GM18517 (cell line): ENCODE results near the gene ESR1.
A peak's percentile ranks its signal among the peaks of the same experiment; 100 is the strongest.

ENCODE experiments used
- ATAC-seq: cut with Tn5 transposase; IDR thresholded peaks from one replicate; pipeline ENCODE4 v1.9.1; 2021; ENCODE audit warnings: mild to moderate bottlenecking, moderate library complexity; ENCODE audit not compliant: unreplicated experiment

The ESR1 gene

GRCh38 chr6:151807513-151808370, at the start of gene ESR1:
Gene ESR1 (plus strand): TSS chr6:151807682. CDS start chr6:151807913, 231 bp downstream.
- no peak for ATAC-seq

- no peak for ATAC-seq
Observed at GRCh38 chr6:151760486-151760885, 47.0 kb upstream of the ESR1 start.

DNA sequence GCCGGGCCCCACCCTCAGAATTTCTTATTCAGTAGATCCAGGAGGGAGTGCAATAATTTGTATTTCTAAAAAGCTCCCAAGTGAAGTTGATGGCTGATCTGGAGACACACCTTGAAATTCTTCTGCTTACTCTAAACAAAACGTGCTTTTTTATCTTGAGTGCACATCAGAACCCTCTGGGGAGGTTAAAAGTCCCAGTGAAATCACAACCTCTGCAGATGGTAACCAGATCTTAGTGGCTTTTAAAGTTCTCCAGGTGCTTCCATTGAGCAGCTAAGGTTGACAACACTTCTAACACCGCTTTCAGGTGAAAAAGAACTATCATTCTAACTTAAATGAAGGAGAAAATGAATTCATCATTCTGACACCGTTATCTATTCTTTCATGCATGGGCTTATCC, 45.6 kb upstream of the ESR1 start:
- no peak for ATAC-seq

- no peak for ATAC-seq
Observed at GRCh38 chr6:151762817-151763216, 44.7 kb upstream of the ESR1 start.

GRCh38 chr6:151763303-151763702, 44.2 kb upstream of the ESR1 start:
- ATAC-seq, result no peak

DNA sequence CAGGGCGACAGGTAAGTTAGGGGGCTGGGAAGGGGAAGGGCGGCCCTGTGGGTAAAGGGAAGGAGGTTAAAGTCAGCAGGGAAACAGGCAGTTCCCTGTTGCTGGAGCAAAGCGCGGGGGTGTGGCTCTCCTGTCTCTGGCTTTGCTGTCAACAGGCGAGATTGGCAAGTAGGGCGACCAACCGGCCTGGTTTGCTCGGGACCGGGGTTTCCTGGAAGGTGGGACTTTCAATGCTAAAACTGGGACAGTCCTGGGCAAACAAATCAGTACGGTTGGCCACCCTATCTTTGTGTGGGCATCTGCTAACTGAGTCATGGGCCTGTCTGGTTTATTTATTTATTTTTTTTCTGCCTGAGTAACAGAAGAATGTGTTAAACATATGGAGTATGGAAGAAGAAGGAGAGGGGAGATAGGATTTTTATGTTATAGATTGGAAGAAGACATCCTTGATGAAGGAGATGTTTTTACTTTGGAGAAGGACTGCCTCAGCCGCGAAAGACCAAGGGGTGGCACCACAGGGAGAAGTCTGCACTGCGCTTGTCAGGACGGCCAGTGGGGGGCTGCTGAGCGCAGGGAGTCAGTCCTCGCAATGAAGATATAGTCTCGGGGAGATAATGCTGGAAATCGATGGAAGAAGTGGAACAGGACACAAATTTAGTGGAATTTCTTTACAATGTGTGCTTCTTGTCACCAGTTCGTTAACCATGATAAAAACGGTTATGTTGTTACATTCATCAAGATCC, 43.4 kb upstream of the ESR1 start:
- ATAC-seq, result peak; percentile 67

DNA sequence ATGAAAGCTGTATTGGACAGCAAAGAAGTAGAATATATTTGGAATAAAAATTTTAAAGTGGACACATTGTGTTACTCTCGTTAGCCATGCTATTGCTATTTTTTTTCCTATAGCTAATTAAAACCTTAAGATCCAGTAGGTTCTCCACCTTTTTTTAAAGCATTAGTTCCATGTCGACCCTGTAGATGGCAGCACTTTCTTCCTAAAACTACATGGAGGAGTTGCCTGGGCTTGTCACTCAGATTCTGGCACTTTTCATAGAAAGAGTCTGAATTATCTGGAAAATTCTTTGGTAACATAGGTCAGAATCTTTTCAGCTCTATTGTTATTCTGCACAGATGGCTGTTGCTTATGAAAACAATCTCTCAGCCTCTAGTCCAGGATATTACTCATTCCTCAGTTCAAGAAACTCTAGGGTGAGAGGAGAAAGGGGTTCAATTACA, 42.0 kb upstream of the ESR1 start:
- ATAC-seq, result peak; percentile 66

DNA sequence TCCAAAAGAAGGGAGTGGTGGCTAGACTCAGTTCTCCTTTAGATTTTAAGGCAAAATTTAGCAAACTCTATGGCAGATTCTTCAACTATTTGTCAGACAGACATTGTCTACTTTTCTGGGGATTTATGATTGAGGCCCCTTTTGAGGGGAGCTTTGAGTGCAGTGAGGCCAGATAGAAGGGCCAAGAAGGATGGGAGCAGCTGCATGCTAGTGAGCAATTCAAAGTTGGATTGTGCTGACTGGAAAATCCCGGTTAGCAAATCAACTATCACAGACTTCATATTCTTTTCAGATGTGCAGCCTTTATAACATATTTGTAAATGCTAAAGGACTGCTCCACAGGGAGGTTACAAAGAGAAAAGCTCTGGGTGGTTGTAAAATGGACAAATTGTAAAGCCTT, 35.0 kb upstream of the ESR1 start:
- no peak for ATAC-seq

DNA sequence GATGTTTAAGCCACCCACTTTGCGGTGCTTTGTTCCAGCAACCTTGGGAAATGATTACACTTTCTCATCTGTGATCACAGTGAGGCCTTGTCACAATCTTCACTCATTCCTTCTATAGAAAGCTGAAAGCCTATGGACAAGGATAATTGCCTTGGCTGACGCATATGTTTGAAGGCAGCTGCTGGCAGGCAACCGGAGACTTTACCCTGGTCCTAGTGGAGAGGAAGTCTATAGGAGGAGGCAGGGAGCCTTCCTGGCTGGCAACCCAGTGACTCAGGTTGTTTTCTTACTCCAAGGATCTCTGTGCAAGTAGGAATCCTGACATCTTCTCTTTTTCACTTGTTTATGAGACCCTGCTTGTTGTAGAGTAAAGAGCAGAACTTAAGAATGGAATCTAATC, 34.1 kb upstream of the ESR1 start:
- no peak for ATAC-seq

GRCh38 chr6:151782560-151782959, 24.9 kb upstream of the ESR1 start:
- ATAC-seq, result no peak

- no peak for ATAC-seq
Observed at GRCh38 chr6:151783692-151784091, 23.8 kb upstream of the ESR1 start.

DNA sequence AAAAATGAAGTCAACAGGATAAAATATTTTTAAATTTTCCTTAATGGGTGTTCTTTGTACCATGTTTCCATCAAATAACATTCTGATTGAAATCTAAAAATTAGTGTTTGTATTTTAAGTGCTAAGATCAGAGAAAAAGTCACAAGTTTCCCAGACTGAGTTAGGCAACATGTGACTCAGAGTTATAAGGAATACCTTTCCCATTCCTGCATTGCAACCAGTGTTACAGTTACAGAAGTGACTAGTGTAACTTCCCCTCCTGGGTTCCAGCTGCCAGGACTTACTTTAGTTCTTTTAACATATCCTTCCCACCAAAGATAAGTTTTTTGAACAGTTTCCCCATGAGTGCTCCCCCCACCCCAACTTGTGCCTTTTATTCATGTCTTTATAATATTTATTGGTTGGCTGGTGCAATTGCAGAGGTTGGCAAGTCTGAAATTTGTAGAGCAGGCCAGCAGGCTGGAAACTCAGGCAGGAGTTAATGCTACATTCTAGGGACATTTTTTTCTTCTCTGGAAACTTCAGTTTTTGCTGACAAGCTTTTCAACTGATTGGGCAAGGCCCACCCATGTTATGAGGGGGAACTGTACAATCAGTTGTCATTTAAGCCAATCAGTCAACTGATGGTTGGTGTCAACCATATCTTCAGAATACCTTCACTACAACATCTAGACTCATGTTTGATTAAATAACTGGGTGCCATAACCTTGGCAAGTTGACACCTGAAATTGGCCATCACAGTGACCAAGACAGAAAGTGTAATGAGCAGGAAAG, 22.9 kb upstream of the ESR1 start:
- no peak for ATAC-seq

- no peak for ATAC-seq
Observed at GRCh38 chr6:151796842-151797530, 10.5 kb upstream of the ESR1 start.

DNA sequence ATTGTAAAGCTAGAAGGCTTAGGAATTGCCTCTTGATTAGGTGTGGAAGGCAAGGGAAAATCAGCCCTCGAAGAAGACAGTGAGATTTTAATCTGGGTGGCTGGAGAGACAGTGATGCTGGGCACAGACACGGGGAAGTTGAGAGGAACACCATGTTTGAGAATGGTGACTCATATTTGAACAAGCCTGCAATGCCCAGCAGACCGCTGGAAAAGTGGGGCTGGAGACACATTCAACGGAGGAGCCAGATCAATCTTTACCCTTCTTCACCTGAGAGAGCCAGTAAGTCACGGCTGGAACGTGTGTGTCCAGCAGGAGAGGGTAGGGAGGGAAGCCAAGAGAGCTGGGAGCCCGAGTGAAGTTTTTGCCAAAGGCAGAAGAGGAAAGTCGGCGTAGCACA, 3.7 kb upstream of the ESR1 start:
- ATAC-seq, result no peak

DNA sequence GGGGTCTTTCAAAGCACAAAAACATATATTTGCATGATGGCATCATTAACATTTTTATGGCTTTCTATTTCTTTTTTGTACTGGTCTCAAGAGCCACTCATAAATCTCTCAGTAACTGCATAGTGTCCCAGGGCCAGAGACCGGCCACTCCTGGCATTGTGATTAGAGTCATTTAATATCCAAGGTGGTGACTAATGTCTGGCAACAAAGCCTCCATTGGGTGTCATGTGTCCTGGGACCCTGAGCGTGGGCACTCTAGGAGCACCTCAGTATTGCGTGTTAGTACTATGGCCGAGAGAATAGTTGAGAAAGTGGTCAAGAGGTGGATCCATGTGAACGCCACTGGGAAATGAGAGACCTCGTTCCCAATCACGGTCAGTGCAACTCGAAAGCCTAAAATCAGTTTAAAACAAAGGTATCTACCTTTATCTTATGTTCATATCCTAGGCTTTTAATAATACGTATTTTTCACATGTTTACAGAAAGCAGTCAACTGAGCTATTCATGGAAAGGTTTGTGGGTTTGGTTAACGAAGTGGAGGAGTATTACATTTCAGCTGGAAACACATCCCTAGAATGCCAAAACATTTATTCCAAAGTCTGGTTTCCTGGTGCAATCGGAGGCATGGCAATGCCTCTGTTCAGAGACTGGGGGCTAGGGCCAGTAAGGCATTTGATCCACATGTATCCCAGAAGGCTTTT, 2.7 kb upstream of the ESR1 start:
- no peak for ATAC-seq

GRCh38 chr6:151805286-151805840, 2.1 kb upstream of the ESR1 start:
- ATAC-seq, result no peak

DNA sequence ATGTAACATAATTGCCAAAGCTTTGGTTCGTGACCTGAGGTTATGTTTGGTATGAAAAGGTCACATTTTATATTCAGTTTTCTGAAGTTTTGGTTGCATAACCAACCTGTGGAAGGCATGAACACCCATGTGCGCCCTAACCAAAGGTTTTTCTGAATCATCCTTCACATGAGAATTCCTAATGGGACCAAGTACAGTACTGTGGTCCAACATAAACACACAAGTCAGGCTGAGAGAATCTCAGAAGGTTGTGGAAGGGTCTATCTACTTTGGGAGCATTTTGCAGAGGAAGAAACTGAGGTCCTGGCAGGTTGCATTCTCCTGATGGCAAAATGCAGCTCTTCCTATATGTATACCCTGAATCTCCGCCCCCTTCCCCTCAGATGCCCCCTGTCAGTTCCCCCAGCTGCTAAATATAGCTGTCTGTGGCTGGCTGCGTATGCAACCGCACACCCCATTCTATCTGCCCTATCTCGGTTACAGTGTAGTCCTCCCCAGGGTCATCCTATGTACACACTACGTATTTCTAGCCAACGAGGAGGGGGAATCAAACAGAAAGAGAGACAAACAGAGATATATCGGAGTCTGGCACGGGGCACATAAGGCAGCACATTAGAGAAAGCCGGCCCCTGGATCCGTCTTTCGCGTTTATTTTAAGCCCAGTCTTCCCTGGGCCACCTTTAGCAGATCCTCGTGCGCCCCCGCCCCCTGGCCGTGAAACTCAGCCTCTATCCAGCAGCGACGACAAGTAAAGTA, 547 bp upstream of the ESR1 start:
- no peak for ATAC-seq

DNA sequence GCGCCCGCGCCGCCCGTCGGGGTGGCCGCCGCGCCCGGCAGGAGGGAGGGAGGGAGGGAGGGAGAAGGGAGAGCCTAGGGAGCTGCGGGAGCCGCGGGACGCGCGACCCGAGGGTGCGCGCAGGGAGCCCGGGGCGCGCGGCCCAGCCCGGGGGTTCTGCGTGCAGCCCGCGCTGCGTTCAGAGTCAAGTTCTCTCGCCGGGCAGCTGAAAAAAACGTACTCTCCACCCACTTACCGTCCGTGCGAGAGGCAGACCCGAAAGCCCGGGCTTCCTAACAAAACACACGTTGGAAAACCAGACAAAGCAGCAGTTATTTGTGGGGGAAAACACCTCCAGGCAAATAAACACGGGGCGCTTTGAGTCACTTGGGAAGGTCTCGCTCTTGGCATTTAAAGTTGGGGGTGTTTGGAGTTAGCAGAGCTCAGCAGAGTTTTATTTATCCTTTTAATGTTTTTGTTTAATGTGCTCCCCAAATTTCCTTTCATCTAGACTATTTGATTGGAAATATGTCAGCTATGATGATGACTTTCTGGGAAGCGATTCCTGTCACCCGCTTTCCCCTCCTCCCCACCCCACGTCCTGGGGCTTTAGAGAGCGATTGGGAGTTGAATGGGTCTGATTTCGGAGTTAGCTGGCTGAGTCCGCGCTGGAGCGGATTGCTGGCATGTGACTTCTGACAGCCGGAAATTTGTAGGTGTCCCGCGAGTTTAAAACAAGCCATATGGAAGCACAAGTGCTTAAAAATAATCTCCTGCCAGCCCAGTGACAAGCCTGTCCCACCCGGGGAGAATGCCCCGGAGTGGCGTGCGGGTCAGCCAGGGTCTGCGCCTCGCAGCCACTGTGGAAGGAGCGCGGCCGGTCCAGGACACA, 1.1 kb downstream of the ESR1 start:
- ATAC-seq, result no peak
